T-cell (primary cell): ENCODE results near the gene SSBP3. TPM values are rescaled to one million over a fixed set of nuclear protein-coding genes. Genes with fewer than 3 reads are reported as not detected.

Experiments
- ATAC-seq, 4 experiments: fragments of 200-7000 bp in 3 of 4; fragments of 150-1000 bp in 1 of 4; cut with Tn5 transposase; replicated peaks in 1 of 4; 1 replicate in 3 of 4; 2 replicates in 1 of 4; pipeline ENCODE4 v1.10.0; 2021; ENCODE audit warnings: moderate library complexity in 3 of 4, mild to moderate bottlenecking in 2 of 4, moderate number of reproducible peaks in 1 of 4
- CTCF ChIA-PET, 2 donors: fragments of 300-600 bp; sonication (Branson Sonifier 250); formaldehyde crosslinking; loops; one replicate each; lab custom pipeline; 2022; ENCODE audit warnings: antibody characterized with exemption in 2 of 2; lab: Charles Lee
- POLR2A ChIA-PET, 2 donors: fragments of 300-600 bp; sonication (Branson Sonifier 250); formaldehyde crosslinking; loops; one replicate each; lab custom pipeline; 2022; ENCODE audit warnings: antibody characterized with exemption in 2 of 2; lab: Charles Lee
- DNase-seq, 35 experiments: peaks; one replicate each; pipeline versions ENCODE4 v3.0.0 to v3.0.0-alpha.2; 2013 to 2023
- H3K27ac ChIP-seq: one replicate; pipeline ENCODE4 v1.5.1; 2013; ENCODE audit warnings: low read length
- H3K27me3 ChIP-seq, 2 experiments: replicated peaks in 1 of 2; 1 replicate in 1 of 2; 2 replicates in 1 of 2; pipeline versions ENCODE4 v1.6.1 to v1.7.0; 2013; ENCODE audit warnings: low read length in 1 of 2, mixed read lengths in 1 of 2; ENCODE audit not compliant: control insufficient read depth in 2 of 2, insufficient read depth in 2 of 2; ENCODE audit errors: extremely low read depth in 1 of 2
- H3K36me3 ChIP-seq, 2 donors: 1 replicate in 1 of 2; 2 replicates in 1 of 2; pipeline versions ENCODE4 v1.6.1 to v1.7.0; 2013; ENCODE audit warnings: low read length in 1 of 2; ENCODE audit not compliant: control insufficient read depth in 2 of 2, insufficient read depth in 1 of 2; ENCODE audit errors: extremely low read depth in 1 of 2
- H3K4me1 ChIP-seq, 2 experiments: 1 replicate in 1 of 2; 2 replicates in 1 of 2; pipeline versions ENCODE4 v1.6.1 to v1.7.0; 2013; ENCODE audit warnings: low read length in 2 of 2, mixed read lengths in 1 of 2; ENCODE audit not compliant: insufficient read depth in 2 of 2, control insufficient read depth in 1 of 2; ENCODE audit errors: extremely low read depth in 1 of 2
- H3K4me3 ChIP-seq, 2 donors: 1 replicate in 1 of 2; 2 replicates in 1 of 2; pipeline versions ENCODE4 v1.5.1 to v1.7.0; 2013; ENCODE audit warnings: mild to moderate bottlenecking in 2 of 2, low read length in 1 of 2, moderate library complexity in 1 of 2; ENCODE audit not compliant: control insufficient read depth in 1 of 2; ENCODE audit errors: extremely low read depth in 1 of 2
- H3K9me3 ChIP-seq: 2 replicates; pipeline ENCODE4 v1.7.0; 2013
- H3K27ac Mint-ChIP-seq, 2 donors: one replicate each; pipeline ENCODE4 v1.8.0; 2020 to 2021; ENCODE audit warnings: mild to moderate bottlenecking in 2 of 2, mixed read lengths in 2 of 2
- H3K27me3 Mint-ChIP-seq, 2 donors: one replicate each; pipeline ENCODE4 v1.8.0; 2021 to 2022; ENCODE audit warnings: mixed read lengths in 2 of 2
- H3K36me3 Mint-ChIP-seq: one replicate; pipeline ENCODE4 v1.8.0; 2021; ENCODE audit warnings: mixed read lengths
- H3K4me1 Mint-ChIP-seq, 3 donors: one replicate each; pipeline ENCODE4 v1.8.0; 2020 to 2022; ENCODE audit warnings: mixed read lengths in 3 of 3, mild to moderate bottlenecking in 1 of 3
- H3K4me3 Mint-ChIP-seq, 3 donors: one replicate each; pipeline ENCODE4 v1.8.0; 2020 to 2022; ENCODE audit warnings: mild to moderate bottlenecking in 3 of 3, mixed read lengths in 3 of 3, moderate library complexity in 3 of 3
- H3K9me3 Mint-ChIP-seq, 3 donors: one replicate each; pipeline ENCODE4 v1.8.0; 2020 to 2022; ENCODE audit warnings: mixed read lengths in 3 of 3
- WGBS: methylation state at CpG from one replicate; pipeline ENCODE4 v1.1.5; 2013; ENCODE audit warnings: missing lambda C conversion rate; ENCODE audit not compliant: insufficient coverage; 5-methylcytosine and 5-hydroxymethylcytosine counted together
- total RNA-seq, 35 experiments: library from RNA in 6 of 35; stranded (reverse) in 6 of 35; fragments of 120-200 nt in 1 of 35; gene quantifications; one replicate each; pipeline versions ENCODE4 v1.2.1 to v1.2.4 and lab custom pipeline; 2013 to 2026

SSBP3 gene
- total RNA-seq, 5 donors from 2014 or later (not counting 1 experiment from before 2014, with no cell fraction given): 51.5 to 84.5 (median 69.2) TPM

DNA sequence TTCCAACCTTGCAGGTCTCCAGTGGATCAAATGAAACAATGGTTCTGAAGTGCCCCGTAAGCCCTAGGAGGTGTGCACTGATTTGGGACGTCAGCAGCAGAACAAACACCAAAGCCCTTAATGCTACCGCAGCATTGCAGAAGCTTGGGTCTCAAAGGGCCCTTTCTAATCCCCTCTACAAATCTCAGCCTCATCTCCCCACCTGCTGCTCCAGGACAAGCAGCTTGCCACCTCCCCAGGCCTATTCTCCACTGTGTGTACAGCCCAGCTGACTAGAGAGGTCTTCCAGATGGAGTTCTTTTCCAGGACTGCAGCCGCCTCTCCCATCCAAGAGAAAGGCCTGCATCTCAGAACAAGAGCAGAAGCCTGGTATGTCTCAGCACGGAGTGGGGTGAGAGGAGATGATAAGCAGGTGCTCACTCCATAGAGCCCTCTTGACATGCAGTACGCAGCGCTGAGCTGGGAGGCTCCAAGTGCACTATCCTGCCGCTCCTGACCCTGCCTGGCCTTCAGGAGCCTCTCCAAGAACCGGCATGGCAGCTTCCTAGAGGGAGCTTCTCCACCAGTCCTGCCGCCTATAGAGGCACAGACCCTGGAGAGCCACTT is 160.0 kb downstream of the SSBP3 start:
- no peaks in the 10 kb centered on the region for H3K9me3 Mint-ChIP-seq
- H3K27ac Mint-ChIP-seq: peak overlapping the region in 1 of 2 donors; percentile 61
- H3K27me3 ChIP-seq: no peaks in the 10 kb centered on the region
- H3K4me3 ChIP-seq: no peak overlapping the region
- no peaks in the 10 kb centered on the region for H3K27me3 Mint-ChIP-seq
- no peak overlapping the region for H3K4me3 Mint-ChIP-seq
- no peaks in the 10 kb centered on the region for H3K4me1 Mint-ChIP-seq
- ATAC-seq: no peak
- DNase-seq: no peak
- no peaks in the 10 kb centered on the region for H3K9me3 ChIP-seq
- ChIA-PET POLR2A (no interaction called here), CTCF (no interaction called here)
- peaks cover 15 to 69% of the 10 kb centered on the region in 2 donors for H3K36me3 ChIP-seq
- no peaks in the 10 kb centered on the region for H3K4me1 ChIP-seq
- 98% methylated on average over 9 of the region's 10 CpGs for WGBS
- H3K36me3 Mint-ChIP-seq: peaks cover 24% of the 10 kb centered on the region
- H3K27ac ChIP-seq: no peak overlapping the region

DNA sequence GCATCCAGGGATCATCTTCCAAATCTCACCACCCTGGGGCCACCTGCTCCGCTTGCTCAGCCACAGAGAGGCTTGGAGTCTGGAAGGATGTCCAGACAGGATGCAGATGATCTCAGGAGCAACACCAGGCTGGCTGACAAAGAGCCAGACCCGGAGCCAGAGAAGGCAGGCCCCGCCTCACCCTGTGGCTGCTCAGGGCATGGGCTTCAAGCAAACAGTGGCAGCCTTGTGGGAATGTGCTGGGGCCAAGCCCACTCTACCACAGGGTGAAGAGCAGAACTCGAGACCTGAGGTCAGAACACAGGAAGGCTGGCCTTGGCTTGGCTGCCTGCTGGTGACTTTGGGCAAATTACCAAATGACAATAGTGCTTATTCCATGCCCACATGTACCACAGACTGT is 160.7 kb downstream of the SSBP3 start:
- H3K36me3 Mint-ChIP-seq: peaks cover 21% of the 10 kb centered on the region
- Histone ChIP-seq H3K36me3 (peaks cover 9 to 68% of the 10 kb centered on the region in 2 donors), H3K4me1 (no peaks in the 10 kb centered on the region), H3K27me3 (no peaks in the 10 kb centered on the region), H3K9me3 (no peaks in the 10 kb centered on the region), H3K4me3 (no peak overlapping the region), H3K27ac (no peak overlapping the region)
- H3K4me1 Mint-ChIP-seq: no peaks in the 10 kb centered on the region
- no peak overlapping the region for H3K4me3 Mint-ChIP-seq
- DNase-seq: no peak
- no peak for ATAC-seq
- H3K27me3 Mint-ChIP-seq: no peaks in the 10 kb centered on the region
- H3K9me3 Mint-ChIP-seq: no peaks in the 10 kb centered on the region
- ChIA-PET POLR2A (no interaction called here), CTCF (no interaction called here)
- no peak overlapping the region for H3K27ac Mint-ChIP-seq
- 88% methylated on average over 3 of the region's 4 CpGs for WGBS

DNA sequence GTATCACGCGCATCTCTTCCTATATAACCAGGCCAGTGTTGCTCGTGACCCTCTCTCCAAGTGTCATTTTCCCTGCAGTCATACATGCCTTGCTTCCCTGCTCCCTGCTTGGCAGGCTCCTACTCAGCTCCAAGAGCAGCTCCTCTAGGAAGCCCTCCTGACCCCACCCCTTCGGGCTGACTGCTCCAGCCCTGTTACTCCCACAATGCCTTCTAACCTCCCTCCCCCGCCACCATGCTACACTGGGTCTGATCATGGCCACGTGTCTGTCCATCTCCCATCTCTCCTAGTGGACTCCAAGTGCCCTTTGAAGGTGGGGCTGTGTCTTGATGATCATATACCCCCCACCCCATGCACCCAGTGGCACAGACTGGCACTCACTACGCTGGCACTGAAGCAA is 161.5 kb downstream of the SSBP3 start:
- no peak overlapping the region for H3K4me3 Mint-ChIP-seq
- no peaks in the 10 kb centered on the region for H3K27me3 ChIP-seq
- H3K9me3 ChIP-seq: no peaks in the 10 kb centered on the region
- ATAC-seq (no peak), DNase-seq (no peak)
- no peak overlapping the region for H3K27ac Mint-ChIP-seq
- no peaks in the 10 kb centered on the region for H3K4me1 ChIP-seq
- CTCF ChIA-PET: no interaction called here
- H3K4me3 ChIP-seq: no peak overlapping the region
- H3K27ac ChIP-seq: no peak overlapping the region
- H3K27me3 Mint-ChIP-seq: no peaks in the 10 kb centered on the region
- 96% methylated on average over 4 of the region's 7 CpGs for WGBS
- no peaks in the 10 kb centered on the region for H3K9me3 Mint-ChIP-seq
- peaks cover 18% of the 10 kb centered on the region for H3K36me3 Mint-ChIP-seq
- no peaks in the 10 kb centered on the region for H3K4me1 Mint-ChIP-seq
- POLR2A ChIA-PET: no interaction called here
- H3K36me3 ChIP-seq: peaks cover 10 to 66% of the 10 kb centered on the region in 2 donors

DNA sequence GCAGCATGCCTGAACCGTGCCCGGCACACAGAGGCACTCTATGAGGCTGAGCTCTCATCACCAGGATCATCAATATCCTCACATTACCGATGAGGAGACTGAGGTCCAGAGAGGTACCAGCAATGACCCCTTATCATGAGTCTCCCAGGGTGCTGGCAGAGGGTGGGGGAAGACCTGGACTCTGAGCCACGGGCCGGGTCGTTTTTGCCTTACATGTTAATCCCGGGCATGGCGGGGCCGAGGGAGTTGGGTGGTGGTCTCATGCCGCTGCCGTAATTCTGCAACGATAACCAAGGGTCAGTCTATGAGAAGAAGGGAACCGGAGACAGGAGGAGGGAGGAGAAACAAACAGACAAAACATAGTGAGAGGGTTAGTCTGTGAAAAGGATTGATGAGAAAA is 163.2 kb downstream of the SSBP3 start:
- H3K4me1 Mint-ChIP-seq: no peaks in the 10 kb centered on the region
- ATAC-seq (no peak), DNase-seq (no peak)
- H3K36me3 ChIP-seq: peaks cover 16 to 73% of the 10 kb centered on the region in 2 donors
- H3K36me3 Mint-ChIP-seq: peaks cover 20% of the 10 kb centered on the region
- no peak overlapping the region for H3K4me3 ChIP-seq
- POLR2A ChIA-PET: no interaction called here
- H3K27ac ChIP-seq: no peak overlapping the region
- peak overlapping the region in 1 of 2 donors; percentile 25 for H3K27ac Mint-ChIP-seq
- CTCF ChIA-PET: no interaction called here
- WGBS: 94% methylated on average over 6 of the region's 13 CpGs
- no peak overlapping the region for H3K4me3 Mint-ChIP-seq
- no peaks in the 10 kb centered on the region for H3K27me3 ChIP-seq
- no peaks in the 10 kb centered on the region for H3K9me3 ChIP-seq
- no peaks in the 10 kb centered on the region for H3K9me3 Mint-ChIP-seq
- no peaks in the 10 kb centered on the region for H3K4me1 ChIP-seq
- no peaks in the 10 kb centered on the region for H3K27me3 Mint-ChIP-seq

DNA sequence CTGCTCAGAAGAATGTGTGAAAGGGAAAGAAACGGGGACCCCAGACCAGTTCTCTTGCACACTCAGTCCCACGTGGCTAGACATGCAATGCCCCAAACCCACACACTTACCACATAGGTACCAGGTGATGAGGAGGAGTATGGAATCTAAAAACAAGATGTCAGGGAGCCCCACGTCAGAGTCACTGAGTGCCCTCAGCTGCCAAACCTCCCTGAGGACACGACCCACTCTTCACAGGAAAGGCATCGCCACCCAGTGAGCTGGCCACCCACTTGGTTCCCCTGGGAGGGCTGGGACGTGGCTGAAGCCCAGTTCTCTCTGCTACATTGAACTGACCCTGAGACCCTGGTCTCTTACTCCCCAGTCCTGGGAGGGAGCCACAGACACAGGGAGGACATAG is 164.8 kb downstream of the SSBP3 start:
- ChIA-PET CTCF (no interaction called here), POLR2A (no interaction called here)
- Histone ChIP-seq H3K27ac (no peak overlapping the region), H3K36me3 (peaks cover 13 to 75% of the 10 kb centered on the region in 2 donors), H3K4me3 (no peak overlapping the region), H3K9me3 (no peaks in the 10 kb centered on the region), H3K27me3 (no peaks in the 10 kb centered on the region), H3K4me1 (no peaks in the 10 kb centered on the region)
- no peaks in the 10 kb centered on the region for H3K9me3 Mint-ChIP-seq
- ATAC-seq: no peak
- H3K27ac Mint-ChIP-seq: no peak overlapping the region
- DNase-seq: no peak
- WGBS: 82% methylated on average over 3 of the region's 6 CpGs
- H3K4me1 Mint-ChIP-seq: no peaks in the 10 kb centered on the region
- peaks cover 29% of the 10 kb centered on the region for H3K36me3 Mint-ChIP-seq
- H3K27me3 Mint-ChIP-seq: no peaks in the 10 kb centered on the region
- no peak overlapping the region for H3K4me3 Mint-ChIP-seq

DNA sequence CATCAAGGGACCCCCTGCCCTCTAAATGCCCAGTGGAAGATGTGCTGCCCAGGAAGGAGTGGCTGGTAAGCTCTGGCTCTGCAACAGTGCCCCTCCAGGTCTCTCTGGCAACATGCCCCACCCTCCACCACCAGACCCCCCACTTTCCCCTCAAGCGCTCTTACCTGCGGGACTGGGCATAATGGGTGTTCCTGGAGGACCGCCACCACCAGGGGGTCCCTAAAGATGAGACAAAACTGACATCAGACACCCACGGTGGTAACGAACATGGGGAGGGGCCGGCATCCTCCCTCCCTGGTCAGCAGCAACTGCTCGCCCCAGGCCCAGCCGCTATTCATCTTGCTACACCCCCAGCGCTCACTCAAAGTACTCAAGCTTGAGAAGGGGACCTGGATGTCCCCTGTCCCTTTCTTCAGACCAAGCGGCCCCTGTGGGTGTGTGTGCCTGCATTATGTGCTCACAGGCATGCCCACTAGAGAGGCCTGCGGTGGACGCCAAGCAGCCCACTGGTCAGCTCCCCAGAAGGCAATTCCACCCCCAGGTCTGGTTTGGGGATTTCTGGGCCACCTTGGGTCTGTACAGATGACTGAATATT is 165.4 kb downstream of the SSBP3 start:
- no peak overlapping the region for H3K4me3 ChIP-seq
- Mint-ChIP-seq H3K36me3 (peaks cover 27% of the 10 kb centered on the region), H3K9me3 (no peaks in the 10 kb centered on the region), H3K4me3 (no peak overlapping the region), H3K4me1 (no peaks in the 10 kb centered on the region), H3K27me3 (no peaks in the 10 kb centered on the region), H3K27ac (no peak overlapping the region)
- CTCF ChIA-PET: interaction anchor here in 1 of 2 donors (0.6 kb wide), 1 partner anchor 276 kb away, joined by 4 read pairs; no protein-coding TSS in a partner anchor
- no peak for DNase-seq
- H3K9me3 ChIP-seq: no peaks in the 10 kb centered on the region
- no peak overlapping the region for H3K27ac ChIP-seq
- POLR2A ChIA-PET: no interaction called here
- WGBS: 91% methylated on average over 10 of the region's 12 CpGs
- no peaks in the 10 kb centered on the region for H3K27me3 ChIP-seq
- H3K36me3 ChIP-seq: peaks cover 13 to 75% of the 10 kb centered on the region in 2 donors
- ATAC-seq: no peak
- no peaks in the 10 kb centered on the region for H3K4me1 ChIP-seq
